Panc1 (cell line): ENCODE results near the gene PDCD11.

ENCODE experiments used
- CTCF ChIP-seq: fragments of 450-650 bp; IDR thresholded peaks from 2 replicates; pipeline ENCODE4 v1.5.1; 2017; ENCODE audit warnings: mild to moderate bottlenecking
- POLR2AphosphoS5 ChIP-seq: IDR thresholded peaks from 2 replicates; pipeline ENCODE4 v1.6.1; 2012; ENCODE audit warnings: mild to moderate bottlenecking, low read depth, low read length, moderate library complexity
- SIN3A ChIP-seq: IDR thresholded peaks from 2 replicates; pipeline ENCODE4 v1.6.1; 2012; ENCODE audit warnings: low read depth, mild to moderate bottlenecking, low read length, moderate library complexity, borderline replicate concordance; ENCODE audit not compliant: insufficient read depth
- TF ChIP-seq, protein P1 (sequence below), 2 experiments: IDR thresholded peaks; 2 replicates each; pipeline ENCODE4 v1.6.1; 2011 to 2012; ENCODE audit warnings: low read depth in 2 of 2, control low read depth in 1 of 2, low read length in 1 of 2, mild to moderate bottlenecking in 1 of 2, moderate library complexity in 1 of 2; ENCODE audit not compliant: insufficient read depth in 1 of 2

GRCh38 chr10:103457896-103458583 is 61.6 kb downstream of the PDCD11 start:
- no peak for TF ChIP-seq CTCF
- TF ChIP-seq SIN3A: no peak
- TF ChIP-seq, protein P1, sequence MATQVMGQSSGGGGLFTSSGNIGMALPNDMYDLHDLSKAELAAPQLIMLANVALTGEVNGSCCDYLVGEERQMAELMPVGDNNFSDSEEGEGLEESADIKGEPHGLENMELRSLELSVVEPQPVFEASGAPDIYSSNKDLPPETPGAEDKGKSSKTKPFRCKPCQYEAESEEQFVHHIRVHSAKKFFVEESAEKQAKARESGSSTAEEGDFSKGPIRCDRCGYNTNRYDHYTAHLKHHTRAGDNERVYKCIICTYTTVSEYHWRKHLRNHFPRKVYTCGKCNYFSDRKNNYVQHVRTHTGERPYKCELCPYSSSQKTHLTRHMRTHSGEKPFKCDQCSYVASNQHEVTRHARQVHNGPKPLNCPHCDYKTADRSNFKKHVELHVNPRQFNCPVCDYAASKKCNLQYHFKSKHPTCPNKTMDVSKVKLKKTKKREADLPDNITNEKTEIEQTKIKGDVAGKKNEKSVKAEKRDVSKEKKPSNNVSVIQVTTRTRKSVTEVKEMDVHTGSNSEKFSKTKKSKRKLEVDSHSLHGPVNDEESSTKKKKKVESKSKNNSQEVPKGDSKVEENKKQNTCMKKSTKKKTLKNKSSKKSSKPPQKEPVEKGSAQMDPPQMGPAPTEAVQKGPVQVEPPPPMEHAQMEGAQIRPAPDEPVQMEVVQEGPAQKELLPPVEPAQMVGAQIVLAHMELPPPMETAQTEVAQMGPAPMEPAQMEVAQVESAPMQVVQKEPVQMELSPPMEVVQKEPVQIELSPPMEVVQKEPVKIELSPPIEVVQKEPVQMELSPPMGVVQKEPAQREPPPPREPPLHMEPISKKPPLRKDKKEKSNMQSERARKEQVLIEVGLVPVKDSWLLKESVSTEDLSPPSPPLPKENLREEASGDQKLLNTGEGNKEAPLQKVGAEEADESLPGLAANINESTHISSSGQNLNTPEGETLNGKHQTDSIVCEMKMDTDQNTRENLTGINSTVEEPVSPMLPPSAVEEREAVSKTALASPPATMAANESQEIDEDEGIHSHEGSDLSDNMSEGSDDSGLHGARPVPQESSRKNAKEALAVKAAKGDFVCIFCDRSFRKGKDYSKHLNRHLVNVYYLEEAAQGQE (IDR thresholded peaks at IDR 0.05; ENCODE audit: insufficient read depth in 1 of 2, low read depth in 2 of 2, low read length in 1 of 2): no peak
- TF ChIP-seq POLR2AphosphoS5: no peak
